ENCODE data around the gene CREB3.

CREB3 gene

GRCh38 chr9:35759795-35760194, 27.3 kb downstream of the CREB3 start:
- TF ChIP-seq CTCF (conservative IDR thresholded peaks at IDR 0.05; ENCODE audit: low read depth, low read length) = no peak
- no peak overlapping the region for H3K9ac ChIP-seq
- H3K27ac ChIP-seq = no peak overlapping the region
- no peak overlapping the region for H3K4me2 ChIP-seq
- H3K4me1 ChIP-seq (ENCODE audit: low read depth, poor library complexity, severe bottlenecking) = peaks cover 16% of the 10 kb centered on the region
- no peaks in the 10 kb centered on the region for H3K36me3 ChIP-seq (ENCODE audit: insufficient read depth)
- H3K79me2 ChIP-seq (ENCODE audit: insufficient read depth, low read depth) = peaks cover 44% of the 10 kb centered on the region; the same call in 1 of the 2 replicates
- H4K20me1 ChIP-seq (ENCODE audit: insufficient read depth) = no peaks in the 10 kb centered on the region
- H2AFZ ChIP-seq (ENCODE audit: low read depth) = no peak overlapping the region
- no peak overlapping the region for H3K4me3 ChIP-seq (IDR thresholded peaks at IDR 0.05; ENCODE audit: insufficient read depth, low read depth, low read length)
- H3K27me3 ChIP-seq (ENCODE audit: insufficient read depth, low read depth) = no peaks in the 10 kb centered on the region

GRCh38 chr9:35760651-35761050, 28.2 kb downstream of the CREB3 start:
- Histone ChIP-seq H3K4me3 (IDR thresholded peaks at IDR 0.05; ENCODE audit: insufficient read depth, low read depth, low read length) (no peak overlapping the region), H3K4me2 (no peak overlapping the region), H3K79me2 (ENCODE audit: insufficient read depth, low read depth) (peaks cover 44% of the 10 kb centered on the region; the same call in 1 of the 2 replicates), H3K27ac (no peak overlapping the region), H3K27me3 (ENCODE audit: insufficient read depth, low read depth) (no peaks in the 10 kb centered on the region), H4K20me1 (ENCODE audit: insufficient read depth) (no peaks in the 10 kb centered on the region), H3K36me3 (ENCODE audit: insufficient read depth) (no peaks in the 10 kb centered on the region), H3K4me1 (ENCODE audit: low read depth, poor library complexity, severe bottlenecking) (peaks cover 16% of the 10 kb centered on the region), H2AFZ (ENCODE audit: low read depth) (no peak overlapping the region), H3K9ac (no peak overlapping the region)
- no peak for TF ChIP-seq CTCF (conservative IDR thresholded peaks at IDR 0.05; ENCODE audit: low read depth, low read length)

GRCh38 chr9:35763181-35763580, 30.7 kb downstream of the CREB3 start:
- peaks cover 10% of the 10 kb centered on the region for H3K4me1 ChIP-seq (ENCODE audit: low read depth, poor library complexity, severe bottlenecking)
- H4K20me1 ChIP-seq (ENCODE audit: insufficient read depth) = no peaks in the 10 kb centered on the region
- no peak overlapping the region for H3K4me3 ChIP-seq (IDR thresholded peaks at IDR 0.05; ENCODE audit: insufficient read depth, low read depth, low read length)
- peaks cover 41% of the 10 kb centered on the region; the same call in 1 of the 2 replicates for H3K79me2 ChIP-seq (ENCODE audit: insufficient read depth, low read depth)
- no peak overlapping the region for H3K27ac ChIP-seq
- TF ChIP-seq CTCF (conservative IDR thresholded peaks at IDR 0.05; ENCODE audit: low read depth, low read length) = no peak
- no peaks in the 10 kb centered on the region for H3K27me3 ChIP-seq (ENCODE audit: insufficient read depth, low read depth)
- H3K4me2 ChIP-seq = no peak overlapping the region
- no peaks in the 10 kb centered on the region for H3K36me3 ChIP-seq (ENCODE audit: insufficient read depth)
- no peak overlapping the region for H2AFZ ChIP-seq (ENCODE audit: low read depth)
- H3K9ac ChIP-seq = no peak overlapping the region

GRCh38 chr9:35763803-35764202, 31.3 kb downstream of the CREB3 start:
- TF ChIP-seq CTCF (conservative IDR thresholded peaks at IDR 0.05; ENCODE audit: low read depth, low read length) = no peak
- peaks cover 35% of the 10 kb centered on the region; the same call in 1 of the 2 replicates for H3K79me2 ChIP-seq (ENCODE audit: insufficient read depth, low read depth)

More at GRCh38 chr9:35763803-35764202, 31.3 kb downstream of the CREB3 start:
- Histone ChIP-seq H2AFZ (ENCODE audit: low read depth) (no peak overlapping the region), H3K27ac (no peak overlapping the region), H3K4me2 (no peak overlapping the region), H3K4me1 (ENCODE audit: low read depth, poor library complexity, severe bottlenecking) (peaks cover 3% of the 10 kb centered on the region), H3K27me3 (ENCODE audit: insufficient read depth, low read depth) (no peaks in the 10 kb centered on the region), H3K9ac (no peak overlapping the region), H3K4me3 (IDR thresholded peaks at IDR 0.05; ENCODE audit: insufficient read depth, low read depth, low read length) (no peak overlapping the region), H4K20me1 (ENCODE audit: insufficient read depth) (no peaks in the 10 kb centered on the region), H3K36me3 (ENCODE audit: insufficient read depth) (no peaks in the 10 kb centered on the region)
